GM13977 (cell line): ENCODE measurements around the gene IL16.

Experiments used
- DNase-seq: peaks from one replicate; pipeline ENCODE4 v3.0.0; 2012; ENCODE audit warnings: low spot score
- in situ Hi-C: fragments of 300-500 bp; cut with MboI; formaldehyde crosslinking; loops from one replicate; pipeline ENCODE4 v1.12.0; 2022; ENCODE audit warnings: low sequenced_read_pairs, low pct_unique_long_range_greater_than_20kb, mixed read lengths, inconsistent platforms; ENCODE audit not compliant: unreplicated experiment
- TF ChIP-seq, protein P1 (sequence below): IDR thresholded peaks from 2 replicates; pipeline ENCODE4 v1.5.1; 2012; ENCODE audit warnings: mild to moderate bottlenecking, control low read depth; ENCODE audit not compliant: insufficient read depth; ENCODE audit errors: extremely low read depth, missing control alignments

Gene IL16

DNA sequence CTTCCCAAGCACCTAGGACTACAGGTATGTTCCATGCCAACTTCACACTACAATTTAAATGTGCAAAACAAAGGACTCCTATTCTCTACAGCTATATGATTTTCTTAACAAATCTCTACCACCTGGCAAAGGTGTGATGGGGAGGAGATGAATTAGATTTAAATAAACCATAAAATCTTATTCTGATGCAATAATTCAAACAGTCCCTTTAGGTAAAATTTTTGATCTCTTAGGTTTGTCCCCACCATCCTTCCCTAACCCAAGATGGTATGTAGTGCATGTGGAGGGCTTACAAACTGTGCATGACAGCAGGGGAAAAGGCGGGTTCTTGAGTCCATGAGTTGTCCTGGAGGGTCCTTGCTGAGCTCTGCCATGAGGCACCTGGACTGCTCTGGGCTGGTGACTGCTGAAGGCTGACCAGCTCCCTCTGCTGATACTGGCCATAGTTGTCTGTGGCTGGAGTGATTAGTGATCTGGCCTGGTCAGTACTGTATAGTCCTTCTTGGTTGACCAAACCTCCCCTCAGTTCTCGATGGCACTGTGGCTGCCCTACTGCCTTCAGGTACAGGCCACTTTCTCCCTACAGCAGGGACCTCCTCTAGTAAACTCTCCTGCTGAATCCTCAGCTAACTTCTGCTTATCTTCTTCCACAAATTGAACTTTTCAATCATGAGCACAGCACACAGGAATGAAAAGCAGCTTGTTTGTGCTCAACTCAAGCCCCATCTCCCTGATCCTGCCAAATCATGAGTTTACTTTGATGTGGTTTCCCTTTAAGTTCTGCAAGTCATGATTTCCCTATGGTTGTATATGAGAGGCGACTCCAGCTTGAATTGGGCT, 32.5 kb upstream of the IL16 start:
- in situ Hi-C loops: no loop called here
- no peak for DNase-seq
- TF ChIP-seq, protein P1, sequence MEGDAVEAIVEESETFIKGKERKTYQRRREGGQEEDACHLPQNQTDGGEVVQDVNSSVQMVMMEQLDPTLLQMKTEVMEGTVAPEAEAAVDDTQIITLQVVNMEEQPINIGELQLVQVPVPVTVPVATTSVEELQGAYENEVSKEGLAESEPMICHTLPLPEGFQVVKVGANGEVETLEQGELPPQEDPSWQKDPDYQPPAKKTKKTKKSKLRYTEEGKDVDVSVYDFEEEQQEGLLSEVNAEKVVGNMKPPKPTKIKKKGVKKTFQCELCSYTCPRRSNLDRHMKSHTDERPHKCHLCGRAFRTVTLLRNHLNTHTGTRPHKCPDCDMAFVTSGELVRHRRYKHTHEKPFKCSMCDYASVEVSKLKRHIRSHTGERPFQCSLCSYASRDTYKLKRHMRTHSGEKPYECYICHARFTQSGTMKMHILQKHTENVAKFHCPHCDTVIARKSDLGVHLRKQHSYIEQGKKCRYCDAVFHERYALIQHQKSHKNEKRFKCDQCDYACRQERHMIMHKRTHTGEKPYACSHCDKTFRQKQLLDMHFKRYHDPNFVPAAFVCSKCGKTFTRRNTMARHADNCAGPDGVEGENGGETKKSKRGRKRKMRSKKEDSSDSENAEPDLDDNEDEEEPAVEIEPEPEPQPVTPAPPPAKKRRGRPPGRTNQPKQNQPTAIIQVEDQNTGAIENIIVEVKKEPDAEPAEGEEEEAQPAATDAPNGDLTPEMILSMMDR: no peak

DNA sequence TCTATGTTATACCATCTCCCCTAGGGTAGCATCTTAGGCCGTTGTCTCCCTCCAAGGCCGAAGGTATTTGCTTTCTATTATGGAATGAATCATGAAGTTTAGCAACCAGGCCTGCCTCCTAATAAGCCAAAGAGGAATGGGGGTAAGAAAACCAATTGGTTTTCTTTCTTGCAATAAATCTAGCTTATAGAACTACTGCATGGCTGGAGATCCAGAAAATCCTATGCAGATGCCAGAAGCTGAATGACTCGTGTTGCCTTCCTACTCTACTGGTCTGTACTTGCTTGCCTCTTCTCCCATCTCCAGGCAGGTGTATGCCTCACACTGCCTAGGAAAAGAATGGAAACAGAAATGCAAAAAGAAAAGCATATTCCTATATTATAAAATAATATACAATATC, 31.1 kb upstream of the IL16 start:
- TF ChIP-seq, protein P1: no peak
- in situ Hi-C loops: no loop called here
- no peak for DNase-seq

DNA sequence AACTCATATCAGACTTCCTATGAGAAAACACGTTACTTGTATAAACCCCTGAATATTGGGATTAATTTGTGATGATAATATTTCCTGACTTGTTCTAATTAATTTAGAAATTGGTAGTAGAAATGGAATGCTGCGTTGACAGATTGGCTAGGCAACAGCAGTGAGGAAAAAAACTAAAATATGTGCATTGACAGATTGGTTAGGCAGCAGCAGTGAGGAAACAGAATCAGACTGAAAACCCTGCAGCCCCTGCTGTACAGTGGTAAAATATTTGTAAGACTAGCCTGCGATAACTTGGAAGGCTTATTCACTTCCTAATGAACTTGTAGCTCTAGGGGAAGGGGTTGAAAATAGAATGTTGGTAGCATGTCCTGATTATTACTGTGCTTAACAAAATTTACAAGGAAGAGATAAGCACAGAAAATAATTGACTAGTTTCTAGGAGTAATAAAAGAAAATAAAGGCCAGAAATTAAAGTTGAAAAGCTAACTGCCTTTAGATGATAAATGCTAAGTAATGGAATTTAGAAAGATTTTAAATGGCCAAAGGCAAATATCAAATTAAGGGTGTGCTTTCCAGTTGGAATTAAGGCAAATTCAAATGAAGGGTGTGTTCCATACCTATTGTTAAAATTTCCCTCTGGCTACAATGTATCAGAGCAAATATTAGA, 29.9 kb upstream of the IL16 start:
- in situ Hi-C loops: no loop called here
- DNase-seq: no peak
- TF ChIP-seq, protein P1: no peak

DNA sequence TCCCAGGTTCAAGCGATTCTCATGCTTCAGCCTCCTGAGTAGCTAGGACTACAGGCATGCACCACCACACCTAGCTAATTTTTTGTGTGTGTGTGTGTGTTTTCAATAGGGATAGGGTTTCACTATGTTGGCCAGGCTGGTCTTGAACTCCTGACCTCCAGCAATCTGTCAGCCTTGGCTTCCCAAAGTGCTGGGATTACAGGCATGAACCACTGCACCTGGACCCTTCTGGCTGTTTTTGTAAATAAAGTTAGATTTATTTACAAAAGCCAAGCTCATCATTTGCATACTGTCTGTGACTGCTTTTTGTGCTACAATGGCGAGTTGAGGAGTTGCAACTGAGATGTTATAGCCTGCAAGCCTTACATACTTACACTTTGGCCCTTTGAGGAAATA, 28.6 kb upstream of the IL16 start:
- in situ Hi-C loops: no loop called here
- DNase-seq: no peak
- TF ChIP-seq, protein P1: no peak

DNA sequence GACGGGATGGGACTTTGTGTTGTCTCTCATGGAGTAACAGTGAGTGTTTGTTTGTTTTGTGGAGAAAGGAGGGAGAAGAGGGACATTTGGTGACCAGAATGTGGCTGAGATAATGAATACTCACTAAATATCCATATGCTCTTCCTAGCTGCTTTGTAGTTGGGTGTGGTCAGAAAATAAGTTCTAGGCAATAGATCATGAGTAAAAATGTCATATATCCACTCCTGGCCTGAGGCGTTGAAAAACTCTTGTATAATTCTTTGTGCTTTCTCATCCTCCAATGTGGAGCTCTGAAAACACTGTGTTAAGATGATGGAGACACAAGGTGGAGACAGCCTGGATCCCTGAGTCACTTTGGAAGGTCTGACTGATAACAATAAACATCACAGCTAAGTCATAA, 28.0 kb upstream of the IL16 start:
- TF ChIP-seq, protein P1: no peak

DNA sequence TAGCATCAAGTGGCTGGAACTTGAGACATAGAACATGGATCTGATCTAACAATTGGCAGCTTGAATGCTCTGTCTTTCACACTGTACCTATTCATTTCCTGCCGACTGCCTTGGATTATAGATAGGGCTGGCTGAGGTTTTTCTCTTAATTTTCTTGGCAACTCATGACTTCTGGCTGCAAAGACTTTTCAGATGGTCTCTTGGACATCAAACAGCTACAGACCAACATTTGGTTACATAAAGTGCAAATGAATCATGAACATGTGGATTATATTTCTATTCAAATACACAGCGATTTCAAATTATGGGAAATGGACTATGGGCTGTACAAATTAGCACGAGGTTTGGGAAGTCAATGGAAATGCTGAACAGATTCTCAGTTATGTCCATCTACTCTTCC, 26.2 kb upstream of the IL16 start:
- no peak for DNase-seq
- in situ Hi-C loops: no loop called here
- TF ChIP-seq, protein P1: no peak

More for the DNA sequence above, 28.0 kb upstream of the IL16 start:
- no peak for DNase-seq
- in situ Hi-C loops: no loop called here
